K562 (cell line): ENCODE data around the gene COLQ. TPM values are rescaled to one million over a fixed set of nuclear protein-coding genes. Genes with fewer than 3 reads are reported as not detected.

Experiments used
- ATAC-seq: fragments of 200-7000 bp; cut with Tn5 transposase; 3 replicates; pipeline ENCODE4 v1.9.1; 2020; ENCODE audit warnings: moderate library complexity
- BruUV-seq: library from RNA; stranded (reverse); fragments of 400-500 nt; replicated peaks from 2 replicates; lab custom pipeline; 2021; lab: Mats Ljungman, UMichigan
- CTCF ChIA-PET: fragments of 300-600 bp; formaldehyde crosslinking; extraction: SDS; loops from one replicate; lab custom pipeline; 2021; ENCODE audit warnings: low intra/inter-chr PET ratio; lab: Yijun Ruan, JAX
- POLR2A ChIA-PET: fragments of 300-600, 350-650 bp; sonication (Branson Sonifier 250); formaldehyde crosslinking; extraction: SDS; loops from one replicate; lab custom pipeline; 2021; ENCODE audit warnings: antibody characterized with exemption, inconsistent platforms; lab: Yijun Ruan, JAX
- DNase-seq, 4 experiments: peaks; one replicate each; pipeline versions ENCODE4 v3.0.0 to v3.0.0-alpha.2; 2011 to 2018; ENCODE audit warnings: low spot score in 3 of 4, mixed read lengths in 3 of 4; ENCODE audit errors: extremely low read depth in 1 of 4
- FAIRE-seq: peaks from 2 replicates; lab custom pipeline; 2011; peaks lifted over from hg19 to GRCh38; lab: Jason Lieb, UNC
- H2AFZ ChIP-seq: 2 replicates; pipeline ENCODE4 v1.6.0; 2011; ENCODE audit warnings: low read depth, low read length, control low read depth, inconsistent platforms
- H3K27ac ChIP-seq: fragments of 200-600 bp; 3 replicates; pipeline ENCODE4 v1.8.0; 2011; ENCODE audit warnings: low read depth, mild to moderate bottlenecking, control low read depth, inconsistent platforms, low read length, moderate library complexity, mixed read lengths; ENCODE audit errors: extremely low read depth
- H3K27me3 ChIP-seq, 2 experiments: fragments of 300-600 bp in 1 of 2; 2 replicates in 1 of 2; 3 replicates in 1 of 2; pipeline versions ENCODE4 v1.6.0 to v1.8.0; 2011; ENCODE audit warnings: inconsistent platforms in 2 of 2, low read length in 2 of 2, mild to moderate bottlenecking in 1 of 2, mixed read lengths in 1 of 2, moderate library complexity in 1 of 2; ENCODE audit not compliant: control insufficient read depth in 2 of 2, insufficient read depth in 2 of 2
- H3K36me3 ChIP-seq: fragments of 300-600 bp; 3 replicates; pipeline ENCODE4 v1.8.0; 2011; ENCODE audit warnings: mild to moderate bottlenecking, low read length, inconsistent platforms; ENCODE audit not compliant: control insufficient read depth, insufficient read depth
- H3K4me1 ChIP-seq, 2 experiments: fragments of 200-600 bp in 1 of 2; replicated peaks in 1 of 2; 2 replicates in 1 of 2; 3 replicates in 1 of 2; pipeline versions ENCODE4 v1.5.1 to v1.8.0; 2011; ENCODE audit warnings: inconsistent platforms in 2 of 2, low read length in 2 of 2, mild to moderate bottlenecking in 1 of 2, mixed read lengths in 1 of 2, moderate library complexity in 1 of 2; ENCODE audit not compliant: control insufficient read depth in 2 of 2, insufficient read depth in 2 of 2
- H3K4me2 ChIP-seq: 2 replicates; pipeline ENCODE4 v1.6.1; 2011; ENCODE audit warnings: low read length, control low read depth, inconsistent platforms, mixed read lengths; ENCODE audit not compliant: insufficient read depth
- H3K4me3 ChIP-seq: fragments of 200-600 bp; sonication (generic), shearing (Covaris generic); 2 replicates; pipeline ENCODE4 v1.5.1; 2016; ENCODE audit warnings: control low read depth, inconsistent platforms
- H3K79me2 ChIP-seq: fragments of 200-600 bp; 3 replicates; pipeline ENCODE4 v1.8.0; 2011; ENCODE audit warnings: low read length, inconsistent platforms; ENCODE audit not compliant: control insufficient read depth, insufficient read depth
- H3K9ac ChIP-seq, 2 experiments: 2 replicates each; pipeline versions ENCODE4 v1.6.0 to v1.6.1; 2011; ENCODE audit warnings: low read depth in 2 of 2, low read length in 2 of 2, control low read depth in 1 of 2, inconsistent platforms in 1 of 2, mild to moderate bottlenecking in 1 of 2, mixed read lengths in 1 of 2; ENCODE audit not compliant: insufficient read depth in 1 of 2
- H3K9me1 ChIP-seq: one replicate; pipeline ENCODE4 v1.6.0; 2011; ENCODE audit warnings: inconsistent platforms, mild to moderate bottlenecking, low read length, moderate library complexity; ENCODE audit not compliant: control insufficient read depth, insufficient read depth
- H3K9me3 ChIP-seq: replicated peaks from 2 replicates; pipeline ENCODE4 v1.5.1; 2011; ENCODE audit warnings: low read depth, low read length, inconsistent platforms; ENCODE audit not compliant: control insufficient read depth, insufficient read depth
- H4K20me1 ChIP-seq: replicated peaks from 2 replicates; pipeline ENCODE4 v1.6.1; 2011; ENCODE audit warnings: low read length, inconsistent platforms, mixed read lengths; ENCODE audit not compliant: control insufficient read depth, insufficient read depth
- ETV5 ChIP-seq: sonication (generic); formaldehyde crosslinking; IDR thresholded peaks from 2 replicates; pipeline ENCODE4 v1.4.0; 2020; ENCODE audit warnings: low read depth, mild to moderate bottlenecking, missing genetic modification reagents
- MEIS2 ChIP-seq: fragments of 450-650 bp; IDR thresholded peaks from 2 replicates; pipeline ENCODE4 v1.6.1; 2014; ENCODE audit warnings: mild to moderate bottlenecking; ENCODE audit not compliant: partially characterized antibody
- SRSF1 ChIP-seq: fragments of 200-400 bp; formaldehyde crosslinking; IDR thresholded peaks from 2 replicates; pipeline ENCODE4 v1.6.1; 2017; ENCODE audit warnings: mild to moderate bottlenecking, low read depth, low read length, moderate library complexity
- ZNF589 ChIP-seq: fragments of 200-800 bp; sonication (Bioruptor generic); IDR thresholded peaks from 2 replicates; pipeline ENCODE4 v1.6.1; 2016; ENCODE audit warnings: low read depth, missing genetic modification characterization, missing compliant biosample characterization
- ZNF778 ChIP-seq: fragments of 450-650 bp; formaldehyde crosslinking; IDR thresholded peaks from 2 replicates; pipeline ENCODE4 v1.4.0; 2020; ENCODE audit warnings: mild to moderate bottlenecking, moderate library complexity
- WGBS: fragments of 100-300 bp; shearing (Covaris generic); methylation state at CpG from one replicate; pipeline ENCODE4 v1.1.6; 2016; ENCODE audit warnings: low coverage, mixed read lengths; ENCODE audit not compliant: insufficient coverage; ENCODE audit errors: missing lambda C conversion rate; 5-methylcytosine and 5-hydroxymethylcytosine counted together
- in situ Hi-C: fragments of 300-500 bp; cut with MboI; formaldehyde crosslinking; loops from 4 replicates; pipeline ENCODE4 v1.15.0; 2018; ENCODE audit warnings: inconsistent platforms, mixed read lengths
- intact Hi-C: fragments of 100-400 bp; cut with micrococcal nuclease; formaldehyde crosslinking; loops from 2 replicates; pipeline ENCODE4 v1.14.2; 2022
- polyA plus RNA-seq, 8 experiments: library from polyadenylated mRNA; depleted of rRNA in 4 of 8; stranded (reverse) in 5 of 8; unstranded in 3 of 8; fragments of >200 nt; fragmentation: Nextera tagmentation in 2 of 8; fragmentation: Illumina TruSeq in 1 of 8; extraction: Ambion mirVana in 2 of 8; extraction: Trizol in 1 of 8; gene quantifications; 2 replicates each; pipeline versions ENCODE4 v1.2.1 to v1.2.3, GENCODE V29; 2011 to 2014; ENCODE audit warnings: inconsistent platforms in 1 of 8, missing spikeins in 1 of 8
- total RNA-seq, 7 experiments: library from RNA; depleted of rRNA in 6 of 7; stranded (reverse); fragments of >200 nt in 6 of 7; fragmentation: Illumina TruSeq in 2 of 7; extraction: Trizol in 2 of 7; gene quantifications; 2 replicates each; pipeline versions ENCODE4 v1.2.1 to v1.2.3, GENCODE V29; 2011 to 2021; ENCODE audit warnings: low replicate concordance in 1 of 7
- TF ChIP-seq, protein P1 (sequence below), 2 experiments: IDR thresholded peaks in 1 of 2; conservative IDR thresholded peaks in 1 of 2; 2 replicates each; pipeline ENCODE4 v1.6.1; 2016; ENCODE audit warnings: low read depth in 2 of 2, mild to moderate bottlenecking in 1 of 2, missing compliant biosample characterization in 1 of 2, missing genetic modification characterization in 1 of 2, moderate library complexity in 1 of 2

Gene COLQ
- total and polyA plus RNA-seq, 9 of the 15 experiments (the other 6 are each of a cell fraction or from before 2014, with no cell fraction given), result 0.04 to 0.36 (median 0.27) TPM; not detected in 4

DNA sequence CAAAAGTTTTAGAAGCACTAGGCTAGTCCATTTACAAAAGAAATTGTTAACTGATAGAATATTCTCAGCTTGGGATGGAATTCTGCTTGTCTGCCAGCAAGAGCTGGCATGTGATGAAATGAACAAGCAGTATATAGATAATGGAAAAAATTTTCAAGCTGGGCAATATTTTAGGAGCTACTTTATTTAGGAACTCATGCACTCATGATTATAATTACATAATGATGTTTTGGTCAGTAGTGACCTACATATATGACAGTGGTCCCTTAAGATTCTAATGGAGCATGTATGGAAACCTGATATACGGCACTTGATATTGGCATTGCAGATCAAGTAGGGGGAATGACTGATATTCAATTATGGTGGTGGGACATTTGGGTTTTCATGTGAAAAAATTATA, 88.0 kb downstream of the COLQ start:
- H3K4me3 ChIP-seq, result no peak overlapping the region
- ChIA-PET POLR2A (interaction anchor here (0.6 to 1.4 kb wide), 3 partner anchors 10 to 17 kb away, joined by 3 to 4 read pairs (median 4); no protein-coding TSS in a partner anchor), CTCF (no interaction called here)
- no peak overlapping the region for H3K4me2 ChIP-seq
- H2AFZ ChIP-seq, result no peak overlapping the region
- no peaks in the 10 kb centered on the region for H4K20me1 ChIP-seq
- no peak for FAIRE-seq
- H3K4me1 ChIP-seq, result peaks cover 0 to 8% of the 10 kb centered on the region in 2 experiments; a peak in 3 of 5 replicates
- H3K27me3 ChIP-seq, result no peaks in the 10 kb centered on the region
- H3K9ac ChIP-seq, result no peak overlapping the region
- intact Hi-C loops (no loop called here), in situ Hi-C loops (no loop called here)
- no peak overlapping the region for H3K27ac ChIP-seq
- no peaks in the 10 kb centered on the region for H3K9me1 ChIP-seq
- ATAC-seq, result no peak
- H3K9me3 ChIP-seq, result no peaks in the 10 kb centered on the region
- no TSS peak for BruUV-seq
- H3K36me3 ChIP-seq, result peaks cover 77% of the 10 kb centered on the region
- 100% methylated on average over 1 of the region's 1 CpG for WGBS
- no peak for DNase-seq
- TF ChIP-seq ETV5 (CRISPR knock-in tag), result no peak
- TF ChIP-seq, all 486 proteins: peak for 0
- peaks cover 20% of the 10 kb centered on the region for H3K79me2 ChIP-seq

GRCh38 chr3:15431256-15431837, 90.2 kb downstream of the COLQ start:
- intact Hi-C loops, result no loop called here
- no peaks in the 10 kb centered on the region for H3K9me1 ChIP-seq
- H2AFZ ChIP-seq, result no peak overlapping the region
- 66% methylated on average over 3 of the region's 3 CpGs for WGBS
- H3K9me3 ChIP-seq, result peaks cover 3% of the 10 kb centered on the region
- DNase-seq (no peak), ATAC-seq (no peak), FAIRE-seq (no peak)
- no peaks in the 10 kb centered on the region for H3K27me3 ChIP-seq
- H3K4me2 ChIP-seq, result no peak overlapping the region
- BruUV-seq, result no TSS peak
- peaks cover 61% of the 10 kb centered on the region for H3K36me3 ChIP-seq
- CTCF ChIA-PET, result no interaction called here
- H3K79me2 ChIP-seq, result peaks cover 42% of the 10 kb centered on the region
- TF ChIP-seq SRSF1 (no peak), ZNF778 (CRISPR knock-in tag) (no peak), ZNF589 (peak; percentile 59; the same call in 1 of the 2 replicates), MEIS2 (peak; percentile 78)
- TF ChIP-seq, protein P1, sequence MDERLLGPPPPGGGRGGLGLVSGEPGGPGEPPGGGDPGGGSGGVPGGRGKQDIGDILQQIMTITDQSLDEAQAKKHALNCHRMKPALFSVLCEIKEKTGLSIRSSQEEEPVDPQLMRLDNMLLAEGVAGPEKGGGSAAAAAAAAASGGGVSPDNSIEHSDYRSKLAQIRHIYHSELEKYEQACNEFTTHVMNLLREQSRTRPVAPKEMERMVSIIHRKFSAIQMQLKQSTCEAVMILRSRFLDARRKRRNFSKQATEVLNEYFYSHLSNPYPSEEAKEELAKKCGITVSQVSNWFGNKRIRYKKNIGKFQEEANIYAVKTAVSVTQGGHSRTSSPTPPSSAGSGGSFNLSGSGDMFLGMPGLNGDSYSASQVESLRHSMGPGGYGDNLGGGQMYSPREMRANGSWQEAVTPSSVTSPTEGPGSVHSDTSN (CRISPR knock-in tag; IDR thresholded peaks at IDR 0.05; ENCODE audit: low read depth), result no peak
- TF ChIP-seq, protein P1 (tag; conservative IDR thresholded peaks at IDR 0.05; ENCODE audit: low read depth), result peak; percentile 66
- POLR2A ChIA-PET, result interaction anchor here (0.6 to 1.1 kb wide), 2 partner anchors 89 to 101 kb away, joined by 3 read pairs; no protein-coding TSS in a partner anchor
- in situ Hi-C loops, result no loop called here
- 0 out of 4 replicates have a peak overlapping the region, but pooled peaks of 1 of the 2 experiments have one; percentile 16 for H3K9ac ChIP-seq
- no peak overlapping the region for H3K27ac ChIP-seq
- H3K4me3 ChIP-seq, result no peak overlapping the region
- peaks cover 3 to 9% of the 10 kb centered on the region in 2 experiments; a peak in 4 of 5 replicates for H3K4me1 ChIP-seq
- no peaks in the 10 kb centered on the region for H4K20me1 ChIP-seq
